ENCODE measurements around the gene CACNA1G.

CACNA1G gene

DNA sequence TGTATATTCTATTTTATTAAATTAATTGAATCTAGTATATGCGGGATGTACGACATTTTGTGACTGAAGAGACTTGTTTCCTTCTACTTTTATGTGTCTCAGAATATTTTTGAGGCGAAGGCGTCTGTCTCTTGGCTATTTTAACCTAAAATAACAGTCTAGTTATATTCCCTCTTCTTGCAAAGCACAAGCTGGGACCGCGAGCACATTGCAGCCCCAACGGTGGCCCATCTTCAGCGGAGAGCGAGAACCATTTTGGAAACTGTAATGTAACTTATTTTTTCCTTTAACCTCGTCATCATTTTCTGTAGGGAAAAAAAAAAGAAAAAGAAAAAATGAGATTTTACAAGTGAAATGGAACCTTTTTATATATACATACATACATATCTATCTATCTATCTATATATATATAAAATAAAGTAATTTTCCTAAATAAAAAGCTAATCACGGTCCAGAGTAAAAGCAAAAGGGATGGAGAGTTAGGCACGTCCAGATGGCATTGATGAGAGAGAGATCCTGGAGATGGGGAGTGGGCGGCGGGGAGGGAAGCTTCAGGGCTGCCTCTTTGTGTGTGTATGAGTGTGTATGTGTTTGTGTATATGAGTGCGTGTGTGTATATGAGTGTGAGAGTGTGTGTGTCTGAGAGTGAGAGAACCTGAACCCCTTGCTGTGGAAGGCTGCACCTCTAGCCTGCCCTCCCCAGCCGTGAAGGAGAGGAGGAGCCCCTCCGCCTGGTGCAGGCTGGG, 66.7 kb downstream of the CACNA1G start:
- no peak overlapping the region for H3K9ac ChIP-seq (ENCODE audit: low read depth, low read length, poor library complexity)
- H2BK5ac ChIP-seq (ENCODE audit: low read length), result no peak overlapping the region
- H2BK120ac ChIP-seq (ENCODE audit: low read depth, low read length), result no peak overlapping the region
- peaks cover 0 to 39% (median 11%) of the 10 kb centered on the region in 3 experiments for H3K27me3 ChIP-seq (ENCODE audit: control insufficient read depth in 3 of 3, insufficient read depth in 3 of 3, low read depth in 1 of 3, low read length in 3 of 3)
- no peak overlapping the region for H2BK15ac ChIP-seq (ENCODE audit: low read length)
- H3K9me3 ChIP-seq (replicated peaks in 1 of 2; ENCODE audit: control insufficient read depth in 2 of 2, insufficient read depth in 1 of 2, low read depth in 1 of 2, low read length in 2 of 2), result no peaks in the 10 kb centered on the region
- no peak for DNase-seq (ENCODE audit: low spot score)
- no peak overlapping the region for H4K8ac ChIP-seq (ENCODE audit: low read depth, low read length)
- no peak overlapping the region for H3K18ac ChIP-seq (ENCODE audit: low read length)
- no CpG with 5 or more reads among the region's 17 CpGs for WGBS, 2 donors (ENCODE audit: extremely low coverage in 2 of 2, insufficient read length in 2 of 2, insufficient replicate concordance in 1 of 2)
- no peak overlapping the region for H3K23ac ChIP-seq (ENCODE audit: low read depth, low read length, poor library complexity)
- no peak overlapping the region for H2AK5ac ChIP-seq (ENCODE audit: low read depth, low read length)
- no peaks in the 10 kb centered on the region for H3K79me1 ChIP-seq (ENCODE audit: low read depth, low read length)
- H3K14ac ChIP-seq (ENCODE audit: low read length), result no peak overlapping the region
- peaks cover 23 to 33% of the 10 kb centered on the region in 2 donors for H3K4me1 ChIP-seq (ENCODE audit: control insufficient read depth in 2 of 2, insufficient read depth in 1 of 2, low read depth in 1 of 2, low read length in 2 of 2)
- no peak overlapping the region for H2BK12ac ChIP-seq (ENCODE audit: low read length)
- H3K4me3 ChIP-seq (ENCODE audit: low read length in 2 of 2), result no peak overlapping the region
- no peak overlapping the region for H3K4me2 ChIP-seq (ENCODE audit: insufficient read depth, low read length, poor library complexity, severe bottlenecking)
- no peak overlapping the region for H3K27ac ChIP-seq (replicated peaks; ENCODE audit: low read length)
- H4K91ac ChIP-seq (ENCODE audit: low read depth, low read length, poor library complexity), result no peak overlapping the region
- H3K4ac ChIP-seq (ENCODE audit: low read length), result no peak overlapping the region
- H3K36me3 ChIP-seq (replicated peaks in 1 of 2; ENCODE audit: control insufficient read depth in 2 of 2, insufficient read depth in 2 of 2, low read length in 2 of 2), result no peaks in the 10 kb centered on the region
- peak overlapping the region; percentile 30 for H2AFZ ChIP-seq (ENCODE audit: low read length)

DNA sequence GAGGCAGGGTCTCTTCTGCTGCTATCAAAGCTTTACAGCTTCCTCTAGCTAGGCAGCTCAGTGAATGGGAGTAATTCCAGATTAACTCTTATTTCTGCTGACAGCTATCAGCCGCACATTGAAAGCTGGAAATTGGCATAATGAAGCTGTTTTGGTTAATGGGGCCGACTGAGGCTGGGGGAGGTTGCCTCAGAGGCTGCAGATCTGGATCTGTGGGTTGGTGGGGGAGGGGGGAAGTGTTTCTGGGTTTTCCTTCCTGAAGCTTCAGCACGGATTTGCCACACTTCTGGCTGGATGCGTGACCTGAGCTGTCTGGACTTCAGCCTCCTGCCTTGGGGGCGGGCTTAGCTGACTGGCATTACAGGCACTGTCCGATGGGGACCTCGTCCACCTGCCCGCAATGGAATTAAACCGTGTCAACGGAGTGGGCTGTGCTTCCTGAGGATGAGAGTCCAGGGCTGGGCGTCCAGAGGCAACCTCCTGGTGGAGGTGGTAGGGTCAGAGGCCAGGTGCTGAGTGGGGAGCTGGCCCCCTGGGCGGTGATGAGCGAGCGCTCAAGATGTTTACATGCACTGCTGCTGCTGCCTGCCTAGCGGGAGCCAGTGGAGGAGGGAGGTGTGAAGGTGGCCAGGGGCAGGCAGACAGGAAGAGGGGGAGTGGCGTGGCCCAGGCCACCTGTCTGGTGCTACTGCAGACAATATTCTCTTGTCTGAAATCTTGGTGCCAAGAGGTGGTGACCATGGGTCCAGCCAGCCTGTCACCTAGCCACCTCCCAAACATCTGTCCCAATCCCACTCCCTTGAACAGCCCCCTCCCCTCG, 67.5 kb downstream of the CACNA1G start:
- Histone ChIP-seq H4K8ac (ENCODE audit: low read depth, low read length) (no peak overlapping the region), H3K9me3 (replicated peaks in 1 of 2; ENCODE audit: control insufficient read depth in 2 of 2, insufficient read depth in 1 of 2, low read depth in 1 of 2, low read length in 2 of 2) (no peaks in the 10 kb centered on the region), H3K9ac (ENCODE audit: low read depth, low read length, poor library complexity) (peak overlapping the region; percentile 87), H3K14ac (ENCODE audit: low read length) (no peak overlapping the region), H3K4ac (ENCODE audit: low read length) (no peak overlapping the region), H3K79me1 (ENCODE audit: low read depth, low read length) (no peaks in the 10 kb centered on the region), H3K4me2 (ENCODE audit: insufficient read depth, low read length, poor library complexity, severe bottlenecking) (peak overlapping the region; percentile 54), H3K18ac (ENCODE audit: low read length) (peak overlapping the region; percentile 16), H2BK15ac (ENCODE audit: low read length) (peak overlapping the region; percentile 57), H3K4me3 (ENCODE audit: low read length in 2 of 2) (no peak overlapping the region), H3K36me3 (replicated peaks in 1 of 2; ENCODE audit: control insufficient read depth in 2 of 2, insufficient read depth in 2 of 2, low read length in 2 of 2) (no peaks in the 10 kb centered on the region), H2BK120ac (ENCODE audit: low read depth, low read length) (no peak overlapping the region), H2AFZ (ENCODE audit: low read length) (peak overlapping the region; percentile 30), H2BK5ac (ENCODE audit: low read length) (no peak overlapping the region), H3K23ac (ENCODE audit: low read depth, low read length, poor library complexity) (no peak overlapping the region), H3K27me3 (ENCODE audit: control insufficient read depth in 3 of 3, insufficient read depth in 3 of 3, low read depth in 1 of 3, low read length in 3 of 3) (peaks cover 0 to 47% (median 18%) of the 10 kb centered on the region in 3 experiments), H4K91ac (ENCODE audit: low read depth, low read length, poor library complexity) (no peak overlapping the region), H2AK5ac (ENCODE audit: low read depth, low read length) (peak overlapping the region; percentile 53), H2BK12ac (ENCODE audit: low read length) (peak overlapping the region; percentile 33), H3K27ac (replicated peaks; ENCODE audit: low read length) (no peak overlapping the region), H3K4me1 (ENCODE audit: control insufficient read depth in 2 of 2, insufficient read depth in 1 of 2, low read depth in 1 of 2, low read length in 2 of 2) (peaks cover 23 to 27% of the 10 kb centered on the region in 2 donors)
- DNase-seq (ENCODE audit: low spot score), result no peak
- WGBS, 2 donors (ENCODE audit: extremely low coverage in 2 of 2, insufficient read length in 2 of 2, insufficient replicate concordance in 1 of 2), result no CpG with 5 or more reads among the region's 17 CpGs

DNA sequence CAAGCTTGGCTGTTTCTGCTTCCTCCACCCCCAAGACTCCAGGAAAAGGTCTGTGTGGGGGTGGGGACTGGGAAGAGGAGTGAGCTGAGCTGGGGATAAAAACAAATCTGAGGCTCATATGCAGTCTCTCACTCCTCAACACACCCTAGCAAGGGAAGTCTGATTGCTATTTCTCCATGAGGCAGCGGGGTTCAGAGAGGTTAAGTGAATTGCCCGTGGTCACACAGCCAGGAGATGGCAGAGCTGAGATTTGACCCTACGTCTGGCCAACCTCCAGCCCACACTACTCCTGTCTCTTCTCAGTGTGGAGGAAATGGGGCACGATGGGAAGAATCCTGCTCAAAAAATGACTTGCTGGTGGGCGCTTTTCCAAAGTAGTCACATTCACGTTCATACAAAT, 69.4 kb downstream of the CACNA1G start:
- Histone ChIP-seq H3K4me3 (ENCODE audit: low read length in 2 of 2) (no peak overlapping the region), H4K91ac (ENCODE audit: low read depth, low read length, poor library complexity) (no peak overlapping the region), H3K4me1 (ENCODE audit: control insufficient read depth in 2 of 2, insufficient read depth in 1 of 2, low read depth in 1 of 2, low read length in 2 of 2) (peaks cover 17 to 20% of the 10 kb centered on the region in 2 donors), H3K9ac (ENCODE audit: low read depth, low read length, poor library complexity) (no peak overlapping the region), H2AFZ (ENCODE audit: low read length) (no peak overlapping the region), H3K23ac (ENCODE audit: low read depth, low read length, poor library complexity) (no peak overlapping the region), H3K18ac (ENCODE audit: low read length) (no peak overlapping the region), H2AK5ac (ENCODE audit: low read depth, low read length) (peak overlapping the region; percentile 60), H2BK120ac (ENCODE audit: low read depth, low read length) (no peak overlapping the region), H2BK12ac (ENCODE audit: low read length) (no peak overlapping the region), H3K14ac (ENCODE audit: low read length) (no peak overlapping the region), H3K79me1 (ENCODE audit: low read depth, low read length) (no peaks in the 10 kb centered on the region), H3K36me3 (replicated peaks in 1 of 2; ENCODE audit: control insufficient read depth in 2 of 2, insufficient read depth in 2 of 2, low read length in 2 of 2) (no peaks in the 10 kb centered on the region), H3K27me3 (ENCODE audit: control insufficient read depth in 3 of 3, insufficient read depth in 3 of 3, low read depth in 1 of 3, low read length in 3 of 3) (peaks cover 10 to 66% (median 37%) of the 10 kb centered on the region in 3 experiments), H3K4ac (ENCODE audit: low read length) (no peak overlapping the region), H2BK5ac (ENCODE audit: low read length) (no peak overlapping the region), H2BK15ac (ENCODE audit: low read length) (no peak overlapping the region), H3K4me2 (ENCODE audit: insufficient read depth, low read length, poor library complexity, severe bottlenecking) (no peak overlapping the region), H4K8ac (ENCODE audit: low read depth, low read length) (no peak overlapping the region), H3K9me3 (replicated peaks in 1 of 2; ENCODE audit: control insufficient read depth in 2 of 2, insufficient read depth in 1 of 2, low read depth in 1 of 2, low read length in 2 of 2) (no peaks in the 10 kb centered on the region), H3K27ac (replicated peaks; ENCODE audit: low read length) (no peak overlapping the region)
- WGBS, 2 donors (ENCODE audit: extremely low coverage in 2 of 2, insufficient read length in 2 of 2, insufficient replicate concordance in 1 of 2), result no CpG with 5 or more reads among the region's 6 CpGs
- no peak for DNase-seq (ENCODE audit: low spot score)

All from neuronal stem cell (in vitro differentiated cells).